ENCODE measurements around the gene MTA3.

Gene MTA3

DNA sequence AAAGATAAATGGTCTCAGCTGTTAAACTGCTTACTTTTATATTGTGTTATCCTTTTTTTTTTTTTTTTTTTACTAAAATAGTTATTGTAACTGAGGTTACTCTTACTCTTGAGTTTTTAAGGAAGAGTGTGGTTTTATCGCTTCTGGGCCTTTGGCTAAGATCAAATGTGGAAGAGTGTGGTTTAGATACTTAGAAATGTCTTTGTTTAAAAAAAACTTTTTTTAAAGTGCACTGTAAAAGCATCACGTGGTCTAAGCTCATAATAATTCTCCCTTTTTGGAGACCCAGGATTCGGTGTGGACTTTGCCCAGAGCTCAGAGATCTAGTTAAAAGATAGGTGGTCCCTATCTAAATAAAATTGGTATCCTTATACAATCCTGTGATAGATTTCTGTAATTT, 207.4 kb downstream of the MTA3 start:
- Histone ChIP-seq H3K4me1 (no peaks in the 10 kb centered on the region; the same call in 1 of the 2 replicates), H3K27me3 (ENCODE audit: low read depth) (no peaks in the 10 kb centered on the region), H3K9me3 (peaks cover 9% of the 10 kb centered on the region), H3K36me3 (replicated peaks) (peaks cover 3% of the 10 kb centered on the region; the same call in 1 of the 2 replicates), H3K4me3 (no peak overlapping the region)
- in situ Hi-C loops (cut with MboI; ENCODE audit: low sequenced_read_pairs), result no loop called here
- DNase-seq (ENCODE audit: low spot score in 2 of 2), result no peak

DNA sequence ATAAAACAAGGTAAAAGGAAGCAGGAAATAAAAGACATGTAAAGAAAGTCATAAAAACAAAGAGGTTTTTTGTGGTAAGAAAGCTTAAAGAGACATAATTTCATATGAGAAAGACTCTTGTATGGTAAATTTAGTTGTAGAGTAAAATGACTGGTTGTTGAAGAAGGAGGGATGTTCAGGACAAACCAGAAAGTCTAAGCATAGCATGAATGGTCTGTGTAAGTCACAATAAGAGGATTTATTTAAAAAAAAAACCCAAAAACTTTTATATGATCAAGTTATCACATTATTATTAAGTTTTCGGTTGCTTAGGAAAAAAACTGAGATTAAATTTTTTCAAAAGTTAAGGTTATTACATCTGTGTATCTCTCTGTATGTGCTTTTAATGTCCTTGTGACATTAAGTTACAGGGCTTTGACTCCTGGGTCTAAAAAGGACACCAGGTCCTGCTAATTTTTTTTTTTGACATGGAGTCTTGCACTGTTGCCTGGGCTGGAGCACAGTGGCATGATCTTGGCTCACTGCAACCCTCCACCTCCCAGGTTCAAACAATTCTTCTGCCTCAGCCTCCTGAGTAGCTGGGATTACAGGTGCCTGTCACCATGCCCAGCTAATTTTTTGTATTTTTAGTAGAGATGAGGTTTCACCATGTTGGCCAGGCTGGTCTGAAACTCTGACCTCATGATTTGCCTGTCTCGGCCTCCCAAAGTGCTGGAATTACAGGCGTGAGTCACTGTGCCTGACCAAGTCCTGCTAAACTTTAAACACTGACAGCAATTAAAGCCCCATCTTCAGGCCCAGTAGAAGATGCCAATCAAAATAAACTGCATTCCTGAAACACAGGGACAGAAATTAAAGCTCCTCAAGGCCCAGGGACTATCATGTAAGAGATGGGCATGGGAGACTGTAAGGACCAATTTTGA, 209.7 kb downstream of the MTA3 start:
- Histone ChIP-seq H3K4me1 (no peaks in the 10 kb centered on the region), H3K4me3 (no peak overlapping the region), H3K27me3 (ENCODE audit: low read depth) (no peaks in the 10 kb centered on the region), H3K36me3 (replicated peaks) (peaks cover 3% of the 10 kb centered on the region), H3K9me3 (peaks cover 9% of the 10 kb centered on the region)
- in situ Hi-C loops (cut with MboI; ENCODE audit: low sequenced_read_pairs), result no loop called here
- DNase-seq (ENCODE audit: low spot score in 2 of 2), result no peak

DNA sequence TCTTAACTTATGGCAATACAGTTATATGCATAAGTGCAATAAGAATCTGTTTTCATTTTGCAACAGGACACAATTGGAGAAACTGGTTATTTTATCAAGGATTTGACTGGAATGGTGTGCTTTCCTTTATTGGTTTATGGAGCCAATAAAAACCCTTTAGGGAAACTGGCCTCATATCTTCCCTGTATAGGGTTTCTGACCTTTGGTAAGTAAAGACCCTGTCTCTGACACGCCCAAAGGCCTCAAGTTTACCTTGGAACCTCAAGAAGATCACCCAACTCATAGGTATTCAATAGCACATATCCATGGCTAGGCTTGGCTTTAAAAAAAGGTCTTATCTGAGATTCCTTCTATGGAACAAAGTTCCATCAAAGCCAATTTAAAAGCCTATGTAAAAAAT, 212.7 kb downstream of the MTA3 start:
- in situ Hi-C loops (cut with MboI; ENCODE audit: low sequenced_read_pairs), result no loop called here
- H3K9me3 ChIP-seq, result peaks cover 9% of the 10 kb centered on the region

DNA sequence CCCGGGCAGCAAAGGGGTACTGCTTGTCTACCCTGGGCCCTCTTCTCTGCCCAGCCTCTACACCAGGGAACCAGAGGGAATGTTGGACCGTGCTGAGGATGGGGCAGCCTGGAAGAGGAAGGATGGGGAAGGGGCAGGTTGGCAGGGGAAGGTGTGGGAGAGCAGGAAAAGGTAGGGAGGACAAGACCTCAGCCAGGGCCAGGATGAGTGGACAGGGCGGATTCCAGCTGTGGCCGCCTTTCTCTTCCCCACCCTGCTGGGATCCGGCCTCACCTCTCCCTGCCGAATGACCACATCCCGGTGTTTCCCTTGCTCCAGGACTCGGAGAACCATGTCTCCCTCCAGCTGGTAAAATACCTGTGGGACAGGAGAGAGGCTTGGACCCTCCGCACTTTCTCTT, 215.1 kb downstream of the MTA3 start:
- no peak for DNase-seq (ENCODE audit: low spot score in 2 of 2)
- H3K4me1 ChIP-seq, result no peaks in the 10 kb centered on the region
- no peak overlapping the region for H3K4me3 ChIP-seq
- in situ Hi-C loops (cut with MboI; ENCODE audit: low sequenced_read_pairs), result no loop called here
- peaks cover 3% of the 10 kb centered on the region for H3K36me3 ChIP-seq (replicated peaks)
- H3K9me3 ChIP-seq, result peaks cover 4% of the 10 kb centered on the region
- H3K27me3 ChIP-seq (ENCODE audit: low read depth), result no peaks in the 10 kb centered on the region

More for the DNA sequence above, 212.7 kb downstream of the MTA3 start:
- no peaks in the 10 kb centered on the region for H3K4me1 ChIP-seq
- DNase-seq (ENCODE audit: low spot score in 2 of 2), result no peak
- H3K4me3 ChIP-seq, result no peak overlapping the region
- peaks cover 3% of the 10 kb centered on the region for H3K36me3 ChIP-seq (replicated peaks)
- no peaks in the 10 kb centered on the region for H3K27me3 ChIP-seq (ENCODE audit: low read depth)

DNA sequence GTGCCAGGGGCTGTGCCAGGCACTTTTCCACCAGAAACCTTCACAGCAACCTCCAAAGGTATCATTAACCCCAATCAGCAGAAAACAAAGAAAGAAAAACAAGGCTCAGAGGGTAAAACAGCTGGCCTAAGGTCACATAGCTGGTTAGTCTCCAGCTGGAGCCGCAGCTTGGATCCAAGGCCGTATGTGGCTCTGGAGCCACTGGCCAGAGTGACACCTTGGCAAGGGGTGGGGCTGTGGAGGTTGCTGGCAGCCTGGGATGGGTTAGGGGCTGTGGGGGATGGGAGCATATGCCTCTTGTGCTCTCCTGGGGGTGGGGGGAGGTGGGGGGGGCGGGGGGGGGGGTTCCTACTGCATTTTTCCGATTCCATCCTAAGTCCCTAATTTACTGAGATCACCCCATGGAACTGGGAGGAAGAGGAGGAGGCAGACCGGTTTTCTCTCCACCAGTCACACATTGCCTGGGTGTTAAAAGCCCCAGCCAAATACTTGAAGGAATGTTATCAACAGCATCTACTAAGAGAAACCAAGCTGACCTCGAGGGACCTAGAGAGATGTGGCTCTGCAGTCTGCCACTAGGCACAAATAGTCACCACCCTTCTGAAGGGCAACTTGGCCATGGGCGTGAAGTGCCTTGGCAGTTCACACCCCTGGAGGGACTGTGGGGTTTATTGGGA, 215.9 kb downstream of the MTA3 start:
- Histone ChIP-seq H3K27me3 (ENCODE audit: low read depth) (no peaks in the 10 kb centered on the region), H3K9me3 (no peaks in the 10 kb centered on the region), H3K4me1 (no peaks in the 10 kb centered on the region), H3K4me3 (no peak overlapping the region), H3K36me3 (replicated peaks) (peaks cover 5% of the 10 kb centered on the region)
- DNase-seq (ENCODE audit: low spot score in 2 of 2), result no peak
- in situ Hi-C loops (cut with MboI; ENCODE audit: low sequenced_read_pairs), result no loop called here

DNA sequence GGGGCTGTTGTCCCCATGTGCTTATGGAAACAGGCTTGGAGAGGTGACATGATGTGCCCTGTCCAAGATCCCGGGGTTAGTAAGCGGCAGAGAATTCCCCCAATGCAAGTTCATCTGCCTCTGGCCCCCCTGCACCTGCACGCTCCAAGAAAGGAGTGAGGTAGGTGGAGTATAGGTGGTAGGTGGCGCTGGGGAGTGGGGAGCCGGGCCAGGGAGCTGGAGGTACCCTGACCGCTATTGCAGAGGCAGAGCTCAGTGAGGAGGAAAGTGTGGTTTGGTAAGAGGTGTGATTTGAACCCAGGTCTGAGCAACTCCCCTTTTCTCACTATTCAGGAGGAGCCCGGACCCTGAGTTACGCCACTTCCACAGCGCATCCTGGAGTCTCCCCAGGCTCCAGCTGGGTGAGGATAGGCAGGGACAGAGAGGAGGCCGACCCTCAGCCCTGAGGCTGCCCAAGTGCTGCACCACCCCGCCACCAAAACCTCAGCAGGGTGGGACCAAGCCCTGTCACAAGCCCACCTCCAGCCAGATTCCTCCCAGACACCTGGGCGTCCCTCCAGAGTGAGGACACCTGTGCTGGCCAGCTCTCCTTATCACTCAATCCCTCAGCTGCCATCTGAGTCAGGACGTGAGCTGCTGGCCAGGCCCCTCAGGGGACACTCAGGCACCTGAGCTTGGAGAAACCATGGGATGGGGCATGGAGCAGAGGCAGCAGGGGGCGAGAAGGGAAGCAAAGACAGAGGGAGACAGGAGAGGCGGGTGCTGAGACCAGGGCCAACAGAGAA, 218.3 kb downstream of the MTA3 start:
- peaks cover 5% of the 10 kb centered on the region for H3K36me3 ChIP-seq (replicated peaks)
- H3K4me3 ChIP-seq, result no peak overlapping the region
- H3K27me3 ChIP-seq (ENCODE audit: low read depth), result no peaks in the 10 kb centered on the region
- in situ Hi-C loops (cut with MboI; ENCODE audit: low sequenced_read_pairs), result no loop called here
- H3K9me3 ChIP-seq, result no peaks in the 10 kb centered on the region
- no peak for DNase-seq (ENCODE audit: low spot score in 2 of 2)
- peaks cover 5% of the 10 kb centered on the region for H3K4me1 ChIP-seq

DNA sequence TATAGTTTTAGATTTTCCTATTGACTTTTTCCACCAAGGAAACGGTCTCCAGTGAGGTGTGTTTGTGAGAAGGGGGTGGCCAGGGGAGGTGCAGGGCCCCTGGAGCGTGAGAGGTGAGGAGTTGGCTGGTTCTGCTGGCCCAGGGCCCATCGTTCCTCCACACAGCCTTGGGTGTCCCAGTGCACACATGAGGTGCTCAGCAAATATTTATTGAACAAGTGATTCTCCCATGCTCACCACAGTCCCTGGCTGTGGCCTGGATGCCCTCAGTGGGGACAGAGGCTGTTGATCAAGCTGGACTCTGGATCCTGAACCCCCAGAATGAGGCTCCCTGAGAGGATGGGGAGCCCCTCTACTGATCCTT, 219.0 kb downstream of the MTA3 start:
- no peaks in the 10 kb centered on the region for H3K27me3 ChIP-seq (ENCODE audit: low read depth)
- in situ Hi-C loops (cut with MboI; ENCODE audit: low sequenced_read_pairs), result no loop called here
- H3K9me3 ChIP-seq, result no peaks in the 10 kb centered on the region
- peaks cover 5% of the 10 kb centered on the region for H3K36me3 ChIP-seq (replicated peaks)
- H3K4me1 ChIP-seq, result peaks cover 8% of the 10 kb centered on the region
- no peak overlapping the region for H3K4me3 ChIP-seq
- no peak for DNase-seq (ENCODE audit: low spot score in 2 of 2)

DNA sequence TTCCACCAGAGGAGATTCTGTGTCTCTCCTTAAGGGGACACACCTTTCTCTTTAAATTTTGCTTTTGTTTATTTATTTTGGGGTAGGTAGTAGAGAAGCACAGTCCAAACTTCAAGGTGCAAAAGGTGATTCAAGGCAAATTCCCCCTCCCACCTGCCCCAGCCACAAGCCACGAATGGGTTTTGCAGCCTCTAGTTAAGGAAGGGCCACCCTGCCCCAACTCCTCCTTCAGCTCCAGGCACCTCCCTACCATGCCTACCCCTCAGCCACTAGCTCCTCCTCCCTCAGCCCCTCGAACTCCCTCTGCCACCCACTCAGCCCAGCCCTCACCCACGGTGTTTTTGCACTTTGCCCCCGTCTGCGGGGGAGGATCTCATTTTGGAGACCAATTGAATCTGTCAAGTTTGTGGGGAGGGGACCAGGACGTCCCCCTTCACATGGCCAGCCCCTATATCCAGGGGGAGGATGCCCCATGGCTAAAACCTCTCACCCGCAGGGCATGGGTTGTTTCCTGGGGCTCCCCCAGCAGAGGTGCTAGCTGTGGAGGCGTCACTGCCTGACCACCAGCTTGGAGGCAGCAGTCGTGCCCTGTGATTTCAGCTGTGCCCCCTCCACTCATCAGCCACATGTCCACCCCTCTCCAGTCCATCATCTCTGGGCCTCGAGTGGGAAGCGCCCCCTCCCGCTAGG, 219.5 kb downstream of the MTA3 start:
- Histone ChIP-seq H3K36me3 (replicated peaks) (peaks cover 5% of the 10 kb centered on the region), H3K9me3 (no peaks in the 10 kb centered on the region), H3K4me1 (peaks cover 8% of the 10 kb centered on the region), H3K27me3 (ENCODE audit: low read depth) (no peaks in the 10 kb centered on the region), H3K4me3 (no peak overlapping the region)
- in situ Hi-C loops (cut with MboI; ENCODE audit: low sequenced_read_pairs), result no loop called here
- no peak for DNase-seq (ENCODE audit: low spot score in 2 of 2)

DNA sequence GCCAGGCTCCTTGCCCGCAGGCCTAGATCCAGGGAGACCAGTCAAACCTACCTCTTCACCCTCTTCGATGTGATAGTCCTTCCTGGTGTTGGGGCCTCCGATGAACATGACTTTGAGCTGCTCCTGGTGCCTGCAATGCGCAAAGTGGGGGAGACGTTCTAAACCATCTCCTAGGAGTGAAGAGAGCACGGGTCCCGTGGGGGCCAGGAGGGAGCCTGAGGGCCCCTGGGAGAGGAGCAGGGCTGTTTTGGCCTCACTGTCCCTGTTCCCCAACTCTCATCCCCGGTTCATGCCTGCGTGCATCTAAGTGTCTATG, 220.0 kb downstream of the MTA3 start:
- H3K9me3 ChIP-seq, result no peaks in the 10 kb centered on the region
- DNase-seq (ENCODE audit: low spot score in 2 of 2), result no peak
- no peak overlapping the region for H3K4me3 ChIP-seq
- H3K27me3 ChIP-seq (ENCODE audit: low read depth), result no peaks in the 10 kb centered on the region
- in situ Hi-C loops (cut with MboI; ENCODE audit: low sequenced_read_pairs), result no loop called here
- peaks cover 8% of the 10 kb centered on the region for H3K4me1 ChIP-seq
- peaks cover 5% of the 10 kb centered on the region for H3K36me3 ChIP-seq (replicated peaks)

DNA sequence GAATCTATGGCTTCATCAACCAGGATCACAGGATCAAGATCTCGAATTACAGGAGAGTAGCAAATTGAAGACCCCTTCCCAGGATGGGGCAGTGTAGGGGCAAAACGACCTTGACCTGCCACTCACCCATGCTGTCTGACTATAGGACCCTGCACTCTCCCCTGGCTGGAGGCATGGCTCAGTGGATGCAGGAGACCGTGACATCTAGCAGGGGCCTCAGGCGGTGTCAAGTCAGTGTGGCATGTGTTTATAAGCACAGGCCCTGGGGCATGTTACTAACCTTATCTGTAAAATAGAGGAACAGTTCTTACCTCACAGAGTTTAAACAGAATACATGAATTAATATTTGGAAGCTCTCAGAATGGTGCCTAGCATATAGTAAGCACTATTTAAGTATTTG, 220.4 kb downstream of the MTA3 start:
- Histone ChIP-seq H3K27me3 (ENCODE audit: low read depth) (no peaks in the 10 kb centered on the region), H3K4me1 (peaks cover 9% of the 10 kb centered on the region), H3K36me3 (replicated peaks) (peaks cover 5% of the 10 kb centered on the region), H3K9me3 (no peaks in the 10 kb centered on the region), H3K4me3 (no peak overlapping the region)
- in situ Hi-C loops (cut with MboI; ENCODE audit: low sequenced_read_pairs), result no loop called here
- no peak for DNase-seq (ENCODE audit: low spot score in 2 of 2)

DNA sequence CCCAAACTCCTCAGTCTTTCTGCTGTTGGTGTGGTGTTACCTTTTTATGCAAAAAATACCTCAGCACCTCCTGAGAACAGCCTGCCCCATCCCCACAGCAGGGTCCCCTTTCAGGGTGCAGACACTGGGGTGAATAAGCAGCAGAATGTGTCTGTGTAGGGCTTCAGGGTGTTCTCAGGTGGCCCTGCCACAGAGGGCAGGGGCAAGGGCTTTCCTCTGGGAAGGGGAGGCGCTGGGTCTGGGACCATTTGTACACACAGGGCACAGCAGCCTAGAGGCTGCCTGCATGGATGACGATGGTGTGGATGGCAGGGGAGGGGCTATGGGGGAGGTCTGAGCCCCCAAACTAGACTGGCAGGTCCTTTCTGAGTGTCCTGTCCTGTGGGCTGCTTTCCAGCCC, 221.3 kb downstream of the MTA3 start:
- no peaks in the 10 kb centered on the region for H3K27me3 ChIP-seq (ENCODE audit: low read depth)
- in situ Hi-C loops (cut with MboI; ENCODE audit: low sequenced_read_pairs), result no loop called here
- H3K36me3 ChIP-seq (replicated peaks), result peaks cover 5% of the 10 kb centered on the region
- H3K4me1 ChIP-seq, result peaks cover 18% of the 10 kb centered on the region
- no peaks in the 10 kb centered on the region for H3K9me3 ChIP-seq
- DNase-seq (ENCODE audit: low spot score in 2 of 2), result no peak
- no peak overlapping the region for H3K4me3 ChIP-seq

DNA sequence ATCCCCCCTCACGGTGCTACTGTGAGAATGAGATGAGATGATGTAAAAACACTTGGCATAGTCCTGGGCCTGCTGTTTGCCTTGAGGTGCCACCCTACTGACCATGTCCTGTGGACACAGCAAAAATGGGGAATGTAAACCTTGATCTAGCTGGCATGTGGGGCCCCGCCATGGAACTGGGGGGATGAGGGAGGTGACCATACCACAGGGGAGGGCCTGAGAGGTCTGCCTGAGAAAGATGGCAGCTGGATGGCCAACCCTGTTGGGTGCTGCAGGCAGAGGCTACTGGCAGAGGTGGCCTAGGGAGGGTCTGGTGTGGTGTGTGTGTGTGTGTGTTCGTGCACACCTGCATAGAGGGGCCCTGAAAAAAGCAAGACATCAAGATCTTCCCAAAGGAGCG, 223.2 kb downstream of the MTA3 start:
- H3K9me3 ChIP-seq, result no peaks in the 10 kb centered on the region
- DNase-seq (ENCODE audit: low spot score in 2 of 2), result no peak
- peaks cover 21% of the 10 kb centered on the region for H3K4me1 ChIP-seq
- in situ Hi-C loops (cut with MboI; ENCODE audit: low sequenced_read_pairs), result no loop called here
- H3K4me3 ChIP-seq, result peak overlapping the region; percentile 58
- no peaks in the 10 kb centered on the region for H3K27me3 ChIP-seq (ENCODE audit: low read depth)
- peaks cover 5% of the 10 kb centered on the region for H3K36me3 ChIP-seq (replicated peaks)

DNA sequence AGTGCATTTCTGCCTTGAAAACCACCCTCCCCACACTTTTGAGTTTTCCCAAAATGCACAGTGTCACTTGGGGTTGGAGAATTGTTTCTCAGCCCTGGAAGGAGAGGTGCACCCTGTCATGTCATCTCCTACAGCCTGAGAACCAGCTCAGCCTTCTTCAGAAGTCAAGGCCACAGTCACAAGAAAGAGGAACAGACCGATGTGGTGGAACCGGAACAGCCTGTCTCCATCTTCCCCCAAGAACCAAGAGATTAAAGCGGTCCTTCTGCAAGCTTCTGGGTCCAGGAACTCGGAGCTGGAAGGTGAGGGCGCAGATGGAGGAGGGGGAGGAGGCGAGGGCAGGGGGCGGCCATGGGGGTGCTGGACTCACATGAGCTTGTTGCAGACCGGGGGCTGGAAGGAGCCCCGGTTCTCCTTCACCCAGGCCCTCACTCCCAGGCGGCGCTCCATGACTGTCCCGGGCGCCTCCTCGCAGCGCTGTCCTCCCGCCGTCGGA, 223.7 kb downstream of the MTA3 start:
- in situ Hi-C loops (cut with MboI; ENCODE audit: low sequenced_read_pairs), result no loop called here
- Histone ChIP-seq H3K36me3 (replicated peaks) (peaks cover 5% of the 10 kb centered on the region), H3K9me3 (no peaks in the 10 kb centered on the region), H3K4me1 (peaks cover 21% of the 10 kb centered on the region), H3K27me3 (ENCODE audit: low read depth) (no peaks in the 10 kb centered on the region), H3K4me3 (peak overlapping the region; percentile 58)
- DNase-seq (ENCODE audit: low spot score in 2 of 2), result no peak

Data from HAP-1 (cell line).